ENCODE data around the gene PIAS2.
"Not testable (repeated sequence)": the region's sequence is repeated elsewhere in the genome, so short reads cannot be mapped to it uniquely, and the experiment has no call there.

The PIAS2 gene

GRCh38 chr18:46856973-46857372 lies 60.3 kb downstream of the PIAS2 start:
- intact Hi-C loops (cut with DNase I): no loop called here
- DNase-seq: peak in 3 of 42 donors; percentile 7 to 40 (median 18)

- no peak for DNase-seq
- intact Hi-C loops (cut with DNase I): no loop called here
Measured at GRCh38 chr18:46849007-46849406, 68.3 kb downstream of the PIAS2 start.

GRCh38 chr18:46843372-46843771 lies 73.9 kb downstream of the PIAS2 start:
- DNase-seq: no peak
- intact Hi-C loops (cut with DNase I): no loop called here

GRCh38 chr18:46842583-46842982 lies 74.7 kb downstream of the PIAS2 start:
- no peak for DNase-seq
- intact Hi-C loops (cut with DNase I): no loop called here

GRCh38 chr18:46833899-46834298 lies 83.4 kb downstream of the PIAS2 start:
- intact Hi-C loops (cut with DNase I): no loop called here
- no peak for DNase-seq

GRCh38 chr18:46832849-46833248 lies 84.5 kb downstream of the PIAS2 start:
- no peak for DNase-seq
- intact Hi-C loops (cut with DNase I): no loop called here

GRCh38 chr18:46832422-46832821 lies 84.9 kb downstream of the PIAS2 start:
- intact Hi-C loops (cut with DNase I); DNase-seq: not testable (repeated sequence)

GRCh38 chr18:46831434-46831833 lies 85.9 kb downstream of the PIAS2 start:
- intact Hi-C loops (cut with DNase I): no loop called here
- DNase-seq: no peak

GRCh38 chr18:46830633-46831032 lies 86.7 kb downstream of the PIAS2 start:
- intact Hi-C loops (cut with DNase I): no loop called here

GRCh38 chr18:46829947-46830346 lies 87.4 kb downstream of the PIAS2 start:
- DNase-seq: no peak

More at GRCh38 chr18:46830633-46831032, 86.7 kb downstream of the PIAS2 start:
- DNase-seq: no peak

GRCh38 chr18:46829531-46829930 lies 87.8 kb downstream of the PIAS2 start:
- intact Hi-C loops (cut with DNase I): no loop called here

More at GRCh38 chr18:46829947-46830346, 87.4 kb downstream of the PIAS2 start:
- intact Hi-C loops (cut with DNase I): no loop called here

GRCh38 chr18:46821856-46822711 lies 95.2 kb downstream of the PIAS2 start:
- intact Hi-C loops (cut with DNase I): no loop called here

More at GRCh38 chr18:46829531-46829930, 87.8 kb downstream of the PIAS2 start:
- no peak for DNase-seq

GRCh38 chr18:46820863-46821262 lies 96.4 kb downstream of the PIAS2 start:
- no peak for DNase-seq
- intact Hi-C loops (cut with DNase I): no loop called here

More at GRCh38 chr18:46821856-46822711, 95.2 kb downstream of the PIAS2 start:
- no peak for DNase-seq

GRCh38 chr18:46815661-46816060 lies 101.6 kb downstream of the PIAS2 start:
- intact Hi-C loops (cut with DNase I): no loop called here
- DNase-seq: no peak

- intact Hi-C loops (cut with DNase I): no loop called here
- no peak for DNase-seq
Measured at GRCh38 chr18:46814399-46814798, 102.9 kb downstream of the PIAS2 start.

- intact Hi-C loops (cut with DNase I): no loop called here
Measured at GRCh38 chr18:46812311-46812710, 105.0 kb downstream of the PIAS2 start.

GRCh38 chr18:46810481-46811000 lies 106.8 kb downstream of the PIAS2 start:
- no peak for DNase-seq
- intact Hi-C loops (cut with DNase I): no loop called here

More at GRCh38 chr18:46812311-46812710, 105.0 kb downstream of the PIAS2 start:
- DNase-seq: no peak

- intact Hi-C loops (cut with DNase I): no loop called here
- no peak for DNase-seq
Measured at GRCh38 chr18:46809145-46809544, 108.2 kb downstream of the PIAS2 start.

- intact Hi-C loops (cut with DNase I); DNase-seq: not testable (repeated sequence)
Measured at GRCh38 chr18:46795945-46796344, 121.4 kb downstream of the PIAS2 start.

GRCh38 chr18:46794607-46795006 lies 122.7 kb downstream of the PIAS2 start:
- intact Hi-C loops (cut with DNase I): no loop called here
- no peak for DNase-seq

- intact Hi-C loops (cut with DNase I): no loop called here
- no peak for DNase-seq
Measured at GRCh38 chr18:46793565-46793964, 123.7 kb downstream of the PIAS2 start.
